OCI-LY1 (cell line): ENCODE data around the gene BTBD7.

ENCODE experiments used
- EZH2 ChIP-seq: fragments of 200-600 bp; sonication (generic), shearing (Covaris generic); IDR thresholded peaks from 2 replicates; pipeline ENCODE4 v1.8.0; 2017; ENCODE audit warnings: borderline replicate concordance, mixed run types, mild to moderate bottlenecking, antibody characterized with exemption, low read length, moderate library complexity, mixed read lengths
- TF ChIP-seq, protein P1 (sequence below): fragments of 200-600 bp; sonication (generic), shearing (Covaris generic); IDR thresholded peaks from 2 replicates; pipeline ENCODE4 v1.5.1; 2017; ENCODE audit warnings: mild to moderate bottlenecking, antibody characterized with exemption, low read length, moderate library complexity, mixed read lengths

DNA sequence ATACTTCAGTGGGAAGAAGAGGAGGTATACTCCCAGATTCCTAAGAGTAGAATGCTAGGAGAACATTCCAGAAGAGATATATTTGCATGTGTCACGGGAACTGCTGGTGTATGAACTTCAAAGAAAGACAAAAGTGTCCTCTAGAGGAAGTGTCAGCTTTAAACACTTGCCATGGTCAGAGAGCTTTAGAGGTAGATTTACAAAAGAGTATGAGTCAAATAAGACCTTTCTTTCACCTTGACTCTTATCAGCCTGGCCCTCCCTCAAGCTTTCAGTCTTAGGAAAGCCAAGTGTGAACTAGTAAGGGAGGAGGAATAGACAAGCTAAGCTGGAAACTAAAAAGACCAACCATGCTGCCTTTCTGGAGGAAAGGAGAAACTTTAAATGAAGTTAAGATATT lies 48.8 kb upstream of the BTBD7 start:
- TF ChIP-seq, protein P1, sequence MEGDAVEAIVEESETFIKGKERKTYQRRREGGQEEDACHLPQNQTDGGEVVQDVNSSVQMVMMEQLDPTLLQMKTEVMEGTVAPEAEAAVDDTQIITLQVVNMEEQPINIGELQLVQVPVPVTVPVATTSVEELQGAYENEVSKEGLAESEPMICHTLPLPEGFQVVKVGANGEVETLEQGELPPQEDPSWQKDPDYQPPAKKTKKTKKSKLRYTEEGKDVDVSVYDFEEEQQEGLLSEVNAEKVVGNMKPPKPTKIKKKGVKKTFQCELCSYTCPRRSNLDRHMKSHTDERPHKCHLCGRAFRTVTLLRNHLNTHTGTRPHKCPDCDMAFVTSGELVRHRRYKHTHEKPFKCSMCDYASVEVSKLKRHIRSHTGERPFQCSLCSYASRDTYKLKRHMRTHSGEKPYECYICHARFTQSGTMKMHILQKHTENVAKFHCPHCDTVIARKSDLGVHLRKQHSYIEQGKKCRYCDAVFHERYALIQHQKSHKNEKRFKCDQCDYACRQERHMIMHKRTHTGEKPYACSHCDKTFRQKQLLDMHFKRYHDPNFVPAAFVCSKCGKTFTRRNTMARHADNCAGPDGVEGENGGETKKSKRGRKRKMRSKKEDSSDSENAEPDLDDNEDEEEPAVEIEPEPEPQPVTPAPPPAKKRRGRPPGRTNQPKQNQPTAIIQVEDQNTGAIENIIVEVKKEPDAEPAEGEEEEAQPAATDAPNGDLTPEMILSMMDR, result no peak
- no peak for TF ChIP-seq EZH2
